Body of pancreas (tissue), 4 donors: Measurements from ENCODE around the gene DSTN.

Experiments used
- POLR2A ChIP-seq, 3 donors: fragments of 450-650 bp; IDR thresholded peaks; one replicate each; pipeline ENCODE4 v1.6.1; 2016; ENCODE audit warnings: antibody characterized with exemption in 3 of 3, mild to moderate bottlenecking in 2 of 3
- TF ChIP-seq, protein P1 (sequence below), 7 experiments: fragments of 450-650 bp in 4 of 7; fragments of 200-600 bp in 3 of 7; sonication (generic) in 3 of 7; IDR thresholded peaks; one replicate each; pipeline ENCODE4 v1.5.1; 2016 to 2019; ENCODE audit warnings: antibody characterized with exemption in 7 of 7

DNA sequence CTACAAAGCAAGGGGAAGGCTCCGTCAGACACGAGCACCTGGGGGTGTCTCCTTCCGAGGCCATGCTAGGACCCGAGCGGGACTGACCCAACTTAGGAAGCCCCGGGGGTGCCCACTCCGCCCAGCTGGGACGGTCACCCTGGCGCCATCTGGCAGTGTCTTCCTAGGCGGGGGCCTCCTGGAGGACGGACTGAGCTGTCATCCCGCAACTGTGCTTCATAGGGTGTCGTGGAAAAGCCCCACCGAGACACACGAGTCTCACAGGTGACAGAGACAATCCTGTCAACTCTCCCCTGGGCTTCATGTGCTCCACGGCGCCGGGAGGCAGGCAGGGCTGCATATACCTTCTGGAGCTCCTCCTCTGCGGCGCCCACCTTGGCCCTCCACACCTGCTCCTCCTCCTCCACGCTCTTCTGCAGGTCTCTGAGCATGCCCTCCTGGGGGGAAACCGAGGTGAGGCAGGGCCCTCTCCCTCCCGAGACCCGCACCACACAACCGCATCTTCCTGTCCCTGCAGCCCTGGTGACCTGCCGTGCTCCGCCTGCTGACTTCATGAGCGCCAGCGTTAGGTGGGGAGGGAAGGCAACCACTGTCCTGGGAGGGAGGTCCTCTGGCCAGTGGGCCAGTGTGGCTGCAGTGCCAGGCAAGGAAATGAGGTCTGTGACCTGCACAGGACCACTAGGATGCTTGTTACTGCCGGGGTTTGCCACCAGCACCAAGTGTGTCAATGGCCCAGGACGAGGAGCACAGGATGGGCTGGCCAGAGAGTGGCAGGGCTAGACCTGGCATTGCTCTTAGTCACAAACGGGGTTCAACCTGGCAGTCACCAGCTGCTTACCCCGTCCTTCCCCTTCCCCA is 50.7 kb downstream of the DSTN start:
- TF ChIP-seq, protein P1, sequence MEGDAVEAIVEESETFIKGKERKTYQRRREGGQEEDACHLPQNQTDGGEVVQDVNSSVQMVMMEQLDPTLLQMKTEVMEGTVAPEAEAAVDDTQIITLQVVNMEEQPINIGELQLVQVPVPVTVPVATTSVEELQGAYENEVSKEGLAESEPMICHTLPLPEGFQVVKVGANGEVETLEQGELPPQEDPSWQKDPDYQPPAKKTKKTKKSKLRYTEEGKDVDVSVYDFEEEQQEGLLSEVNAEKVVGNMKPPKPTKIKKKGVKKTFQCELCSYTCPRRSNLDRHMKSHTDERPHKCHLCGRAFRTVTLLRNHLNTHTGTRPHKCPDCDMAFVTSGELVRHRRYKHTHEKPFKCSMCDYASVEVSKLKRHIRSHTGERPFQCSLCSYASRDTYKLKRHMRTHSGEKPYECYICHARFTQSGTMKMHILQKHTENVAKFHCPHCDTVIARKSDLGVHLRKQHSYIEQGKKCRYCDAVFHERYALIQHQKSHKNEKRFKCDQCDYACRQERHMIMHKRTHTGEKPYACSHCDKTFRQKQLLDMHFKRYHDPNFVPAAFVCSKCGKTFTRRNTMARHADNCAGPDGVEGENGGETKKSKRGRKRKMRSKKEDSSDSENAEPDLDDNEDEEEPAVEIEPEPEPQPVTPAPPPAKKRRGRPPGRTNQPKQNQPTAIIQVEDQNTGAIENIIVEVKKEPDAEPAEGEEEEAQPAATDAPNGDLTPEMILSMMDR (IDR thresholded peaks at IDR 0.05), result no peak
- no peak for TF ChIP-seq POLR2A (IDR thresholded peaks at IDR 0.05)
